NAMALWA (cell line): ENCODE data around the gene CADM3.

Source experiments
- DNase-seq: peaks from one replicate; pipeline ENCODE4 v3.0.0-alpha.2; 2015; ENCODE audit warnings: low spot score

CADM3 gene

GRCh38 chr1:159207080-159207479 lies 35.7 kb downstream of the CADM3 start:
- no peak for DNase-seq

- no peak for DNase-seq
Observed at GRCh38 chr1:159207774-159208173, 36.4 kb downstream of the CADM3 start.

GRCh38 chr1:159208175-159208825 lies 36.9 kb downstream of the CADM3 start:
- no peak for DNase-seq

GRCh38 chr1:159209061-159209460 lies 37.6 kb downstream of the CADM3 start:
- no peak for DNase-seq

- peak; percentile 79 for DNase-seq
Observed at GRCh38 chr1:159211331-159212136, 40.1 kb downstream of the CADM3 start.

GRCh38 chr1:159212596-159212995 lies 41.2 kb downstream of the CADM3 start:
- DNase-seq: no peak

- peak; percentile 72 for DNase-seq
Observed at GRCh38 chr1:159214149-159214760, 42.8 kb downstream of the CADM3 start.

- no peak for DNase-seq
Observed at GRCh38 chr1:159218649-159219636, 47.5 kb downstream of the CADM3 start.

GRCh38 chr1:159222075-159222865 lies 50.9 kb downstream of the CADM3 start:
- DNase-seq: no peak

GRCh38 chr1:159223004-159223403 lies 51.6 kb downstream of the CADM3 start:
- no peak for DNase-seq

GRCh38 chr1:159228554-159228953 lies 57.1 kb downstream of the CADM3 start:
- no peak for DNase-seq

GRCh38 chr1:159229260-159229885 lies 58.0 kb downstream of the CADM3 start:
- DNase-seq: no peak

- no peak for DNase-seq
Observed at GRCh38 chr1:159229896-159230295, 58.5 kb downstream of the CADM3 start.

GRCh38 chr1:159239551-159240220 lies 68.3 kb downstream of the CADM3 start:
- no peak for DNase-seq

GRCh38 chr1:159247266-159247665 lies 75.9 kb downstream of the CADM3 start:
- no peak for DNase-seq

GRCh38 chr1:159248311-159248710 lies 76.9 kb downstream of the CADM3 start:
- no peak for DNase-seq

GRCh38 chr1:159250638-159251216 lies 79.3 kb downstream of the CADM3 start:
- no peak for DNase-seq
